HepG2 (cell line): Measurements from ENCODE around the gene MRPS35. TPM values are rescaled to one million over a fixed set of nuclear protein-coding genes. Genes with fewer than 3 reads are reported as not detected.
A peak's percentile ranks its signal among the peaks of the same experiment; 100 is the strongest.

ENCODE experiments used
- CHD4 ChIP-seq: fragments of 200-600 bp; sonication (generic); IDR thresholded peaks from 2 replicates; pipeline ENCODE4 v1.7.0; 2017; ENCODE audit warnings: mild to moderate bottlenecking, low read length, borderline replicate concordance
- EP300 ChIP-seq, 3 experiments: sonication (generic) in 1 of 3; formaldehyde crosslinking in 1 of 3; IDR thresholded peaks; 2 replicates each; pipeline versions ENCODE4 v1.5.1 to v1.6.1; 2011 to 2020; ENCODE audit warnings: low read depth in 2 of 3, low read length in 2 of 3, borderline replicate concordance in 1 of 3, improper control_type of control experiment in 1 of 3, mild to moderate bottlenecking in 1 of 3, missing genetic modification reagents in 1 of 3, moderate library complexity in 1 of 3
- ERF ChIP-seq: IDR thresholded peaks from 2 replicates; pipeline ENCODE4 v1.6.1; 2018; ENCODE audit warnings: missing biosample characterization, missing genetic modification reagents
- GLI4 ChIP-seq: sonication (generic); formaldehyde crosslinking; IDR thresholded peaks from 2 replicates; pipeline ENCODE4 v1.5.1; 2020; ENCODE audit warnings: missing genetic modification reagents, mild to moderate bottlenecking, moderate library complexity, borderline replicate concordance
- GLMP ChIP-seq: sonication (generic); formaldehyde crosslinking; IDR thresholded peaks from 2 replicates; pipeline ENCODE4 v1.9.0; 2021; ENCODE audit warnings: missing genetic modification reagents, mild to moderate bottlenecking, borderline replicate concordance
- IRF9 ChIP-seq: sonication (generic); formaldehyde crosslinking; IDR thresholded peaks from 2 replicates; pipeline ENCODE4 v1.8.0; 2022; ENCODE audit warnings: missing genetic modification reagents, mild to moderate bottlenecking, borderline replicate concordance
- JUN ChIP-seq: sonication (generic); formaldehyde crosslinking; IDR thresholded peaks from 2 replicates; pipeline ENCODE4 v1.4.0; 2020; ENCODE audit warnings: mild to moderate bottlenecking, missing genetic modification reagents
- KLF15 ChIP-seq: sonication (generic); formaldehyde crosslinking; IDR thresholded peaks from 2 replicates; pipeline ENCODE4 v1.8.1; 2023; ENCODE audit warnings: borderline replicate concordance, mild to moderate bottlenecking, inconsistent platforms, missing genetic modification reagents, mixed read lengths
- KMT2A ChIP-seq: sonication (generic); formaldehyde crosslinking; IDR thresholded peaks from 2 replicates; pipeline ENCODE4 v1.4.0; 2020; ENCODE audit warnings: missing genetic modification reagents
- PTBP1 ChIP-seq: fragments of 200-400 bp; formaldehyde crosslinking; IDR thresholded peaks from 2 replicates; pipeline ENCODE4 v1.6.1; 2018; ENCODE audit warnings: low read length, low read depth; ENCODE audit not compliant: poor library complexity, severe bottlenecking
- REPIN1 ChIP-seq: sonication (generic); formaldehyde crosslinking; IDR thresholded peaks from 2 replicates; pipeline ENCODE4 v1.8.0; 2022; ENCODE audit warnings: missing genetic modification reagents, low read depth, mild to moderate bottlenecking, borderline replicate concordance
- REXO4 ChIP-seq: sonication (generic); formaldehyde crosslinking; IDR thresholded peaks from 2 replicates; pipeline ENCODE4 v1.8.0; 2022; ENCODE audit warnings: missing genetic modification reagents, mild to moderate bottlenecking, borderline replicate concordance
- SRSF9 ChIP-seq: fragments of 200-400 bp; formaldehyde crosslinking; IDR thresholded peaks from 2 replicates; pipeline ENCODE4 v1.6.1; 2018; ENCODE audit warnings: borderline replicate concordance, mild to moderate bottlenecking, low read depth, low read length; ENCODE audit not compliant: insufficient read depth, poor library complexity, severe bottlenecking
- ZBTB44 ChIP-seq: sonication (generic); formaldehyde crosslinking; IDR thresholded peaks from 2 replicates; pipeline ENCODE4 v1.4.0; 2020; ENCODE audit warnings: missing genetic modification reagents
- ZFYVE20 ChIP-seq: sonication (generic); formaldehyde crosslinking; IDR thresholded peaks from 2 replicates; pipeline ENCODE4 v1.8.0; 2023; ENCODE audit warnings: low read depth, mild to moderate bottlenecking, moderate library complexity, missing genetic modification reagents, borderline replicate concordance
- ZKSCAN8 ChIP-seq: IDR thresholded peaks from 2 replicates; pipeline ENCODE4 v1.6.1; 2016; ENCODE audit warnings: borderline replicate concordance, missing genetic modification reagents, missing compliant biosample characterization
- ZNF296 ChIP-seq: sonication (generic); formaldehyde crosslinking; conservative IDR thresholded peaks from 2 replicates; pipeline ENCODE4 v1.5.0; 2020; ENCODE audit warnings: mild to moderate bottlenecking, missing genetic modification reagents
- ZNF432 ChIP-seq: sonication (generic); formaldehyde crosslinking; IDR thresholded peaks from 2 replicates; pipeline ENCODE4 v1.5.0; 2020; ENCODE audit warnings: missing genetic modification reagents, mild to moderate bottlenecking, borderline replicate concordance
- ZNF670 ChIP-seq: sonication (generic); formaldehyde crosslinking; IDR thresholded peaks from 2 replicates; pipeline ENCODE4 v1.8.0; 2022; ENCODE audit warnings: mild to moderate bottlenecking, missing genetic modification reagents, borderline replicate concordance
- ZNF772 ChIP-seq: sonication (generic); formaldehyde crosslinking; IDR thresholded peaks from 2 replicates; pipeline ENCODE4 v1.5.0; 2020; ENCODE audit warnings: mild to moderate bottlenecking, missing genetic modification reagents
- polyA plus RNA-seq, 8 experiments: library from polyadenylated mRNA; depleted of rRNA in 3 of 8; stranded (reverse) in 7 of 8; unstranded in 1 of 8; fragments of >200 nt; fragmentation: Illumina TruSeq in 4 of 8; extraction: Trizol in 4 of 8; gene quantifications; 2 replicates each; pipeline versions ENCODE4 v1.2.1 to v1.2.3, GENCODE V29; 2011 to 2016; ENCODE audit warnings: low read depth in 4 of 8, missing spikeins in 1 of 8, mixed read lengths in 1 of 8; ENCODE audit not compliant: insufficient read depth in 1 of 8
- total RNA-seq, 5 experiments: library from RNA; depleted of rRNA; stranded (reverse); fragments of >200 nt; fragmentation: Illumina TruSeq; extraction: Trizol; gene quantifications; 2 replicates each; pipeline ENCODE4 v1.2.3, GENCODE V29; 2016; ENCODE audit warnings: low read depth in 1 of 5
- TF ChIP-seq, protein P1 (sequence below): sonication (generic); formaldehyde crosslinking; IDR thresholded peaks from 2 replicates; pipeline ENCODE4 v1.4.0; 2020; ENCODE audit warnings: mild to moderate bottlenecking, missing genetic modification reagents

Gene MRPS35
- total and polyA plus RNA-seq, 2 of the 13 experiments (the other 11 are each of a cell fraction or from before 2014, with no cell fraction given), result 63.4 to 104 TPM

DNA sequence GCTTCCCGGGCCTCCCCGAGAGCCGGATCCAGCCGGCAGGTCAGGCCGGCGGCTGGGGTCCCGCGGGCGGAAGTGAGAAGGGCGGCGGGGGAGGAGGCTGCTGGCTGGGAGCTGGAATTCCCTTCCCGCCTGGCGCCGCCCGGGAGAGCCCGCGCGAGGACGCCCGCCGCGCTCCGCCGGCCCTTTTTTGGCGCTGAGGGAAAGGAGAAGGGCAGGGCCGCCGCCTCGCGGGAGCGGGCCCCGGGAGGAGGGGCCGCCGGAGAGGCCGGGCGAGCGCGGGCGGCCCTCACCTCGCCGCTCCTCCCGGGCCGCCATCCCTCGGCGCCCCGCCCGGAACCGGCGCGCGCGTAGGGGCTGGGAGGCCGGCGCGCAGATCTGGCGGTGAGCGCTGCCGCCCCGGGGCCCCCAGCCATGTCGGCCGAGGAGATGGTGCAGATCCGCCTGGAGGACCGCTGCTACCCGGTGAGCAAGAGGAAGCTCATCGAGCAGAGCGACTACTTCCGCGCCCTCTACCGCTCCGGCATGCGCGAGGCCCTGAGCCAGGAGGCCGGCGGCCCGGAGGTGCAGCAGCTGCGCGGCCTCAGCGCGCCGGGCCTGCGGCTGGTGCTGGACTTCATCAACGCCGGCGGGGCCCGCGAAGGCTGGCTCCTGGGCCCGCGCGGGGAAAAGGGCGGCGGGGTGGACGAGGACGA, 69.4 kb downstream of the MRPS35 start, which contains the start of the genes KLHL42 and MANSC4 (continued):
- TF ChIP-seq ERF (CRISPR knock-in tag) (peak; percentile 21; the same call in 1 of the 2 replicates), ZNF772 (CRISPR knock-in tag) (peak; percentile 31; the same call in 1 of the 2 replicates), CHD4 (no peak), ZBTB44 (CRISPR knock-in tag) (no peak), REPIN1 (CRISPR knock-in tag) (no peak), GLMP (CRISPR knock-in tag) (no peak), KLF15 (CRISPR knock-in tag) (no peak), ZFYVE20 (CRISPR knock-in tag) (no peak), ZNF296 (no peak), IRF9 (CRISPR knock-in tag) (0 out of 2 replicates have a peak, but pooled peaks have one; percentile 49), SRSF9 (no peak), ZKSCAN8 (CRISPR knock-in tag) (no peak), REXO4 (CRISPR knock-in tag) (0 out of 2 replicates have a peak, but pooled peaks have one; percentile 20), GLI4 (no peak), ZNF432 (CRISPR knock-in tag) (no peak), EP300 (IDR thresholded peaks at IDR 0.05; ENCODE audit: low read depth in 2 of 2, low read length in 2 of 2) (no peak), EP300 (CRISPR knock-in tag; IDR thresholded peaks at IDR 0.05; ENCODE audit: borderline replicate concordance) (no peak), JUN (CRISPR knock-in tag) (no peak), PTBP1 (no peak), KMT2A (CRISPR knock-in tag) (peak; percentile 63; the same call in 1 of the 2 replicates), ZNF670 (CRISPR knock-in tag) (no peak; the same call in 1 of the 2 replicates)
- TF ChIP-seq, protein P1, sequence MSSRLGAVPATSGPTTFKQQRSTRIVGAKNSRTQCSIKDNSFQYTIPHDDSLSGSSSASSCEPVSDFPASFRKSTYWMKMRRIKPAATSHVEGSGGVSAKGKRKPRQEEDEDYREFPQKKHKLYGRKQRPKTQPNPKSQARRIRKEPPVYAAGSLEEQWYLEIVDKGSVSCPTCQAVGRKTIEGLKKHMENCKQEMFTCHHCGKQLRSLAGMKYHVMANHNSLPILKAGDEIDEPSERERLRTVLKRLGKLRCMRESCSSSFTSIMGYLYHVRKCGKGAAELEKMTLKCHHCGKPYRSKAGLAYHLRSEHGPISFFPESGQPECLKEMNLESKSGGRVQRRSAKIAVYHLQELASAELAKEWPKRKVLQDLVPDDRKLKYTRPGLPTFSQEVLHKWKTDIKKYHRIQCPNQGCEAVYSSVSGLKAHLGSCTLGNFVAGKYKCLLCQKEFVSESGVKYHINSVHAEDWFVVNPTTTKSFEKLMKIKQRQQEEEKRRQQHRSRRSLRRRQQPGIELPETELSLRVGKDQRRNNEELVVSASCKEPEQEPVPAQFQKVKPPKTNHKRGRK (CRISPR knock-in tag), result no peak
